HG03342 (cell line): Measurements from ENCODE around the gene GTF2H4.
"Not testable (repeated sequence)": the region's sequence is repeated elsewhere in the genome, so short reads cannot be mapped to it uniquely, and the experiment has no call there.

ENCODE experiments used
- ATAC-seq: cut with Tn5 transposase; IDR thresholded peaks from one replicate; pipeline ENCODE4 v1.9.1; 2021; ENCODE audit warnings: mild to moderate bottlenecking, moderate library complexity; ENCODE audit not compliant: unreplicated experiment

GTF2H4 gene

DNA sequence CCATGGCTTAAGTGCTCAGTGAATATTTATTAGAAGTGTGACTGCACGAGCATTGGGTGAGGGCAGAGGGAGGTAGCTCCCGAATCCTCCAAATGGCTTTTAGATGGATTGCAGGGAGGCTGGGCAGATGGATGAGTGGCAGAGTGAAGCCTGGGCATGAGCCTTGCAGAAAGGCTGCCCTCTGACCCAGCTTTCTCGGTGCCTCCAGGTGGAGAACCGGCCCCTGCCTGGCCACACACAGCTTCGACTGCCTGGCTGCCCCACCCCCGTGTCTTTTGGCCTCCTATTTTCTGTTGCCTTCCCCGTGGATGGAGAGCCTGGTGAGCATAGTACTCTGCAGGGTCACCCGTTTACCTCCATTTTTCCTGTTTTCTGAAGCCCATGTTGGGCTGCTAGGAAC, 9.5 kb downstream of the GTF2H4 start:
- ATAC-seq = no peak

DNA sequence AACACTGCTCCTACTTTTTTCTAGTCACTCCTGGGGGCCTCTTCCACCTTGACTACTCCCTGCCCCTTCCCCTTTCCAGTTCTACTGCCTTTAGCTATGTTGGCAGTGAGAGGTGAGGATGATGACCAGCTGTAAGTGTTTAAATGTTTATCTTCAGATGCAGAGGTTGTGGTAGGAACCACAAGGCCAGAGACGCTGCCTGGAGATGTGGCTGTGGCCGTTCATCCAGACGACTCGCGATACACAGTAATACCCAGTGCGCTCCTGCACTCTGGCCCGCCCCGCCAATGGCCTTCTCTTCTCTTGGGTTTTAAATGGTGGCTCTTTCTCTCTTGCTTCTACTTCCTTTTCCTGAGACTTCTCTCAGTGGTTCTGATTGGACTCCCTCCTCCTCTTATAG, 10.7 kb downstream of the GTF2H4 start:
- no peak for ATAC-seq

- ATAC-seq = no peak
Measured at GRCh38 chr6:30922447-30922852, 14.4 kb downstream of the GTF2H4 start.

GRCh38 chr6:30924040-30924627, 16.1 kb downstream of the GTF2H4 start:
- ATAC-seq = not testable (repeated sequence)

DNA sequence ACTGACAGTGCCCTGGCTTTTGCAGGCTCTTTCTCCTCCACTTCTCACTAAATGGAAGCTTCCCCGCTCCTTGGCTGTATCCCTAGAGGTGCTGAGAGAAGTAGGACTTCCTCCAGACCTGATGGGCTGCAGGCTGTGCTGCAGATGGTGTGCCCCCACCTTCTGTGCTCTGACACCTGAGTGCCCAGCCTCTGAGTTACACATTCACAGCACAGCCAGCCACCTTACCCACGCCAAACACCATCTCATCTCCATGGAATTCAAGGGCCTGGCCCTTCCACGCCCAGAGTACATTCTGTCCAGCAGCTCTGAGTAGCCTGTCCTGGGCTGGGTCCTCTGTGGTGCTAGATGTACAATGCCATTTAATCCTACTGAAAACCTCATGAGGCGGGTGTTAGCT, 18.6 kb downstream of the GTF2H4 start:
- no peak for ATAC-seq

GRCh38 chr6:30927080-30927479, 19.1 kb downstream of the GTF2H4 start:
- not testable (repeated sequence) for ATAC-seq

- no peak for ATAC-seq
Measured at GRCh38 chr6:30928677-30929076, 20.7 kb downstream of the GTF2H4 start.

- no peak for ATAC-seq
Measured at GRCh38 chr6:30930506-30930905, 22.5 kb downstream of the GTF2H4 start.

- no peak for ATAC-seq
Measured at GRCh38 chr6:30931272-30931671, 23.3 kb downstream of the GTF2H4 start.

GRCh38 chr6:30931969-30932645, 24.1 kb downstream of the GTF2H4 start, which contains the start of gene SFTA2:
TSS of gene SFTA2 (minus strand) at chr6:30932170. CDS start at chr6:30932096, 74 bp downstream.
- no peak for ATAC-seq

DNA sequence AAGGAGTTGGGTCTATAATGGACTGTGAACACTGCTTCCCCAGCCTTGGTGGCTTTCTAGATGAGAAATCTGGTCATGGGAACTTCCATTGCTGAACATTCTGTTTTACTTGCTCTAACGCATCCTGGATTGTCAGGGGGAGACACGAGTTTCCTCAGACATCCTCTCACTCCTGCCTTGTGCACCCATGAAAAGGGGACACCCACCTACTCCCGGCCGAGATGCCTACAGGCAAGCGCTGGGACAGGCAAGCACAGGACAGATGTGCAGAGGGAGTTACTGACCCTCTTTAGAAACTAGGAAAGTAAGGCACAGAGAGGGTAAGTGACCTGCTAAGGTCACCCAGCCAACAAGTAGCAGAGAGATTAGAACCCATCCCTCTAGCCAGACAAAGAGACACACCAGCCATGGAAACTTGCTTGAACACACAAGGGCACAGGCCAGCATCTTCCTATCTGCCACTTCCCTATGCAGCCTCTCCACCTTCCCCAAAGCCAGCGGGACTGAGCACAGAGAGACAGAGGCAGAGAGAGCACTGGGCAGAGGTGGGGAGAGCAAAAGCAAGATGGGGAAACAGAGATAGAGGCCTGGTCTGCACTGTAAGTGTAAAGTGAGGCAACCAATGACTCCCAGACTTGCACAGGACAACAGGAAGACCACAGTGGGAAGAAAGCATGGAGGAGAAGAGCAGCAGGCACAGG, 24.8 kb downstream of the GTF2H4 start:
- no peak for ATAC-seq

GRCh38 chr6:30935018-30935417, 27.0 kb downstream of the GTF2H4 start:
- no peak for ATAC-seq

DNA sequence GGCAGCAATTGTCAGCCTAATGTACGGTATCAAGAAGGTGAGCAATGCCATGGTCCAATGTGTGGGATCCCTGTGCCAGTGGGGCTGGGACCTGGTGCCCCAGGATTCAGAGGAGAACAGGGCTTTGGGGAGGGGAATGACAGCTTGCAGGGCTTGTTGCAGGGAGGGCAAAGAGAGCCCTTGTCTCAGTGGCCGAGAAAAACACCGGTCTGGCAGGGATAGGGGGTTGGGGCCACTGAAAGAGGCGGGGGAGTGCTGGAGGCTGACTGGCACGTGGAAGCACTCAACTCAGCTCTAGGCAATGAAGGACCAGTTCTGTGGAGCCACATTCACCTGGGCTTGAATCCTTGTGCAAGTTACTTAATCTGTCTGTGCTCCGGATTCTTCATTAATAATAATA, 29.3 kb downstream of the GTF2H4 start:
- ATAC-seq = no peak

DNA sequence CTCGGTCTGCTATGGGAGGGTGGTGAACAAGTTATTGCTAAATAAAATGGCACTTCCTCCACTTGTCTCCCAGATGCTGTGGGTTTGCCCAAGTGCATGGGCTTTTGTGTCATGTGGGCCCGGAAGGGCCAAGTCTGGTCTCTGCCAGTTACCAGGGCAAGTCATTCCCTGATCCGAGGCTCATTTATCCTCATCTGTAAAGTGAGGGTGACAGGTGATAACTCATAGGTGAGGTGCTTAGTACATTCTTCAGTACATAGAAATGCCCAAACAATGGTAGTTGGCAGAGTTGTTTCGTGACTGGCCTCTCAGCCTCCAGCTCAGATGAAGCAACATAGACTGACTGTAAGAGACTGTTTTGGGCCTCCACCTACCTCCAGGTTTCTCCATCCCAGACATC, 30.7 kb downstream of the GTF2H4 start:
- ATAC-seq = no peak

- ATAC-seq = no peak
Measured at GRCh38 chr6:30939473-30939872, 31.5 kb downstream of the GTF2H4 start.

- ATAC-seq = no peak
Measured at GRCh38 chr6:30940361-30940986, 32.5 kb downstream of the GTF2H4 start, which contains the start of gene MUCL3. TSS of gene MUCL3 (plus strand) at chr6:30940973. CDS start at chr6:30941000, 27 bp downstream.

GRCh38 chr6:30942338-30943060, 34.5 kb downstream of the GTF2H4 start:
- ATAC-seq = no peak

GRCh38 chr6:30944051-30944450, 36.0 kb downstream of the GTF2H4 start:
- no peak for ATAC-seq

GRCh38 chr6:30945281-30945680, 37.3 kb downstream of the GTF2H4 start:
- ATAC-seq = no peak

DNA sequence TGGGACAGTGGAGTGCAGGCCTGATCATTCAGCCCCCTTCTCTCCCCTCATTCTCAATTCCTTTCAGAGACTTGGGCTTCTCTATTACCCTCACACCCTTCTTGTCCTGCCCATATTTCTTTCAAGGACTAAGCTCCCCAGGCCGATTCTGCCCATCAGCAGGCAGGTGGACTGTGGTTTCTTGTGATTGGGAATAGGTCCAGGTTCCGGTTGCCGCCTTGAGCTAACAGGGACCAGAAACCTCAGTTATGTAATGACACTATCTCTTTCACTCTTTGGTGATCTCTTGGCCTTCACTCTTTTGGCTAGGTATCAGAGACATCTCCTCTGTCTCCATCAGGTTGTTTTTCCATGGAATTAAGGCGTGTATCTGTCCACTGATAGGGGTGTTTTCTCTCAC, 39.2 kb downstream of the GTF2H4 start:
- no peak for ATAC-seq

DNA sequence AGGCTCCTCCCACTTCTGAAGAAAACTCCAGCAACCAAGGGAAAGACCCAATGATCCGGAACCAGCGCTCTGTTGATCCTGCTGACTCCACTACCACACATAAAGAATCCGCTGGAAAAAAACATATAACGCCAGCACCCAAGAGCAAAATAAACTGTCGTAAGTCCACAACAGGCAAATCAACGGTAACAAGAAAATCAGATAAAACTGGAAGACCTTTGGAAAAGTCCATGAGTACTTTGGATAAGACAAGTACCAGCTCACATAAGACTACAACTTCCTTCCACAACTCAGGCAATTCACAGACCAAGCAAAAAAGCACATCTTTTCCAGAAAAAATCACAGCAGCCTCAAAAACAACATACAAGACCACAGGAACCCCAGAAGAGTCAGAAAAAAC, 40.8 kb downstream of the GTF2H4 start:
- no peak for ATAC-seq
